ENCODE measurements around the gene MTMR4.
A peak's percentile ranks its signal among the peaks of the same experiment; 100 is the strongest.

MTMR4 gene

DNA sequence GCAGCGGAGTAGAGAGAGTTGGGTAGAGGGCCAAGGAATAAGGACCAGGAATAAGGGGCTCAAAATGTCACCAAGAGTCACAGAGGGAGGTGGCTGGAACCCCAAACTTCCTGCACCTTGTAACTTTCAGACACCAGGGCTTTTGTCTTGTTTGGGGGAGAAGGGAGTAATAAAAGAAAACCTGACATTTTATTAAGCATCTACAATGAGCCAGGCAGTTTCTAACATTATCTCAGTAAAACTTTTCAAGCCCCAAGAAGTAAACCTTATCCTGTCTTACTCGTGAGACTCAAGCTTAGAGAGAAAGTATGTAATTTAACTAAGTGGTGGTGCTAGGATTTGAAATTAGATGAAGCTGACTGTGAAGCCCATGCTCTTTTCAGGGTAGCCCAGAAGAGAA lies 848 bp upstream of the MTMR4 start:
- H3K9ac ChIP-seq, result no peak overlapping the region
- no peaks in the 10 kb centered on the region for H3K9me3 ChIP-seq (ENCODE audit: control insufficient read depth, low read length)
- H2AFZ ChIP-seq, result no peak overlapping the region
- H3K4me2 ChIP-seq (ENCODE audit: low read length), result no peak overlapping the region
- peaks cover 7% of the 10 kb centered on the region for H3K4me1 ChIP-seq
- H3K27me3 ChIP-seq (ENCODE audit: control insufficient read depth, insufficient read depth, low read length), result no peaks in the 10 kb centered on the region
- no peak overlapping the region for H3K4me3 ChIP-seq (ENCODE audit: low read depth, low read length)
- peaks cover 15% of the 10 kb centered on the region for H3K79me2 ChIP-seq
- H3K27ac ChIP-seq, result peak overlapping the region; percentile 50
- H3K36me3 ChIP-seq (ENCODE audit: control insufficient read depth, insufficient read depth, low read length), result no peaks in the 10 kb centered on the region
- no peak for TF ChIP-seq CTCF (IDR thresholded peaks at IDR 0.05)

DNA sequence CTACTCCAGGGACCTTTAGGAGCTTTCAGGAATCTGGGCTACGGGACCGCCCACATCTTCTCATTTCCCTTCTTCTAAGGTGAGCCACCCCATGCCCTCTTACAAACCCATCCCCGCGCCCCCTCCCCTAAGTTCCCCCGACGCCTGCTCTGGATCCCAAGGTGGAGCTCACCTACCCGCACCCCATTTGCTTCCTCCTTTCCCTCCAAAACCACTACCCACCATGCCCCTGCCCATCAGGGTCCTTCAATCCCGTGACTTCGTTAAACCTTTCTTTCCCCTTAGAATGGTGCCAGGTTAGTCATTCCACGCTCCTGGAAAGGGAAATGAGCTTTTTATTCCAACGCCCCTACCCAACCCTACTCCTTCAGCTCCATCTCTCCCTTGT lies 326 bp upstream of the MTMR4 start:
- Histone ChIP-seq H3K79me2 (peaks cover 15% of the 10 kb centered on the region), H3K9me3 (ENCODE audit: control insufficient read depth, low read length) (no peaks in the 10 kb centered on the region), H3K4me2 (ENCODE audit: low read length) (peak overlapping the region; percentile 84), H3K36me3 (ENCODE audit: control insufficient read depth, insufficient read depth, low read length) (no peaks in the 10 kb centered on the region), H3K4me3 (ENCODE audit: low read depth, low read length) (no peak overlapping the region), H3K27me3 (ENCODE audit: control insufficient read depth, insufficient read depth, low read length) (no peaks in the 10 kb centered on the region), H3K4me1 (peaks cover 7% of the 10 kb centered on the region), H3K9ac (no peak overlapping the region), H2AFZ (peak overlapping the region; percentile 57), H3K27ac (peak overlapping the region; percentile 50)
- no peak for TF ChIP-seq CTCF (IDR thresholded peaks at IDR 0.05)

DNA sequence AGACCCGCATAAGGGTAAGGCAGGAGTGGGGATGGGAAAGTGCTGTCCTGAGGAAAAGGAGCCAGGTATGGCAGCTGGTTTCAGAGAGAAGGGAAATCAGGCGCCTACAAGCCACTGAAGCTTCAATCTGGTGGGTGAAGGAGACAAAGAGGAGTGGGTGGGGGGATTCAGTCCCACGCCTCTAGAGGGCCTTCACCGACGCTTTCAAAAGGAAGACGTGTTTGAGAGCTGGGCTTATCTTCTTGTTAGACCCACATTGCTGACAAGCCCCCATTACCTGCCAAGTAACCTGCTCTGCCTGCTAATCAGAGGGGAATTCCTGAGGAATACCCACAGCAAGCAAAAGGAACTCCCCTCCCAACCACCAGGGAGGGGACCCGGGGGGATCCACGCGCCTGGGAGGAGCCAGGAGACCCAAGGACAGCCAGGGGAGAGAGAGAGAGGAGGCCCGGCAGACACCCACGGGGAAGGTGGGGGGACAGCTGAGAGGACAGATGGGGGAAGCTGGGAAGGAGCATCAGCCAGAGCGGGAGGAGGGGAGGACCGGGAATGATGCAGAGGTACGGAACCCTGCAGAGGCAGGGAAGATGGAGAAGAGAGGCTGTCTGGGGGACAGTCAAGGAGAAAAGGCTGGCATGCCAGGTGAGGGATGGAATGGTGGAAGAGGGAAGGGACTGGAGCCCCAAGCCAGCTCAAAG lies 1.0 kb downstream of the MTMR4 start:
- Histone ChIP-seq H2AFZ (peak overlapping the region; percentile 56), H3K9ac (no peak overlapping the region), H3K79me2 (peaks cover 15% of the 10 kb centered on the region), H3K4me3 (ENCODE audit: low read depth, low read length) (peak overlapping the region; percentile 50), H3K4me2 (ENCODE audit: low read length) (peak overlapping the region; percentile 84), H3K27ac (no peak overlapping the region), H3K4me1 (peaks cover 3% of the 10 kb centered on the region), H3K9me3 (ENCODE audit: control insufficient read depth, low read length) (no peaks in the 10 kb centered on the region), H3K27me3 (ENCODE audit: control insufficient read depth, insufficient read depth, low read length) (no peaks in the 10 kb centered on the region), H3K36me3 (ENCODE audit: control insufficient read depth, insufficient read depth, low read length) (no peaks in the 10 kb centered on the region)
- no peak for TF ChIP-seq CTCF (IDR thresholded peaks at IDR 0.05)

DNA sequence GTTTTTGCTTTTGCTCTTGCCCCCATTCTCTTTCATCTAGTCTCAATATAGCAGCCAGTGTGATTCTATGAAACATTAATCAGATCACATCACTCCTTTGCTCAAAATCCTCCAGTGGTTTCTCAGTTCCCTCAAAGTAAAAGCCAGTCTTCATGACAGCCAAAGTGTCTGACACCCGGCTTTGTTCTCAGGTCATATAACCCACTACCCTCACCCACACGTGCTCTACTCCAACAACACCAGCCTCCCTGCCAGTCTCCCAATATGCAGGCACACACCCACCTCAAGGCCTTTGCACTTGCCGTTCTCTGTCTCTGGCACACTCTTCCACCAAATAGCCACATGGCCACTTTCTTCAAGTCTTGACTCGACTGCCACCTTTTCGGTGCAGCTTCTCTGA lies 4.4 kb downstream of the MTMR4 start:
- Histone ChIP-seq H3K9ac (no peak overlapping the region), H3K9me3 (ENCODE audit: control insufficient read depth, low read length) (no peaks in the 10 kb centered on the region), H3K36me3 (ENCODE audit: control insufficient read depth, insufficient read depth, low read length) (no peaks in the 10 kb centered on the region), H3K4me2 (ENCODE audit: low read length) (no peak overlapping the region), H3K27me3 (ENCODE audit: control insufficient read depth, insufficient read depth, low read length) (no peaks in the 10 kb centered on the region), H3K79me2 (peaks cover 15% of the 10 kb centered on the region), H3K27ac (no peak overlapping the region), H3K4me3 (ENCODE audit: low read depth, low read length) (no peak overlapping the region), H2AFZ (no peak overlapping the region), H3K4me1 (no peaks in the 10 kb centered on the region)
- TF ChIP-seq CTCF (IDR thresholded peaks at IDR 0.05), result no peak

All from parathyroid adenoma (tissue), 2 donors.